ENCODE measurements around the gene MSI2.

Gene MSI2

DNA sequence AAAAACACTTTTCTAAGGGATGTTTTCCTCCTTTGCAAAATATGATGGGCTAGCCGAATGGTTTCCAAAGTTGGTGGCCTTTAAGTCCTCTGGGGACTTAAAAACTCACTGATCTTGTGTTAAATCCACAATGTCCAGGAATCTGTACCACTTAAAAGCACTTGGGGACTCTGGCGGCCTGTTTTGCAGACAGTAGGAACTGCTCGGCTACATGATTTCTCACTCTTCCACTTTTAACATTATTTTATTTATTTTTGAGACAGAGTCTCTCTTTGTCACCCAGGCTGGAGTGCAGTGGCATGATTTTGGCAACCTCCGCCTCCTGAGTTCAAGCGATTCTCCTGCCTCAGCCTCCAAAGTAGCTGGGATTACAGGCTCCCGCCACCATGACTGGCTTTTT lies 9.1 kb upstream of the MSI2 start:
- DNase-seq (ENCODE audit: low spot score): no peak

DNA sequence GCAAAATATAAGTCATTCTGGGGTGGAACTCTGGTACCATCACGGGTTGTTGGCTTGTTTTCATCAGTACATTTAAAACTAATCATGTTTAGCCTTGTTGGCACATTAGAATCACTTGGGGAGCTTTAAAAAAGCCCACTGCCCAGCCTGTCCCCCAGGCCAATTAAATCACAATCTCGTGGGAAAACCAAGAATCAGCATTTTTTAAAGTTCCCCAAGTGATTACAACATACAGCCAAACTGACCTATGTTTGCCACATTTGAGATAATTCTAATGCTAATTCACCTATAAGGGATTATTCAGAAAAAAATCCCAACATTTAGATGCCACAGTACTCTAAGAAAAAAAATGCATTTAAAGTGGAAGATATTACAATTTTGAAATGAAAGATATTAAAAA lies 8.4 kb upstream of the MSI2 start:
- no peak for DNase-seq (ENCODE audit: low spot score)

DNA sequence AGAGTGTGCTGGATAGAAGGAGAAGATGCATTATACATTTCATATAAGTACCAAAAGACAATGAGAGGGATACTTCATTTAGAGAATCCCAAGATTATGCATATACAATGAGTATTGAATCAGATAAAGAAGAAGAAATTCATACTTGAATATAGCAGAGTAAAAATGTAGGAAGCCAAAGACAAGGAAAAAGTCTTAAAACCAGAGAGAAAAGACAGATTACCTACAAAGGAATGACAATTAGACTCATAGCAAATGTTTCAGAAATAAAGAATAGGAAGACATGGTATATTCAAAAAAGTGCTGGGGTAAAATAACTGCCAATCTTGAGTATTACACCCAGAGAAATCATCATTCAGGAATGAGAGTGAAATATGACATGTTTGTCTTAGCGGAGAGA lies 6.8 kb upstream of the MSI2 start:
- DNase-seq (ENCODE audit: low spot score): no peak

DNA sequence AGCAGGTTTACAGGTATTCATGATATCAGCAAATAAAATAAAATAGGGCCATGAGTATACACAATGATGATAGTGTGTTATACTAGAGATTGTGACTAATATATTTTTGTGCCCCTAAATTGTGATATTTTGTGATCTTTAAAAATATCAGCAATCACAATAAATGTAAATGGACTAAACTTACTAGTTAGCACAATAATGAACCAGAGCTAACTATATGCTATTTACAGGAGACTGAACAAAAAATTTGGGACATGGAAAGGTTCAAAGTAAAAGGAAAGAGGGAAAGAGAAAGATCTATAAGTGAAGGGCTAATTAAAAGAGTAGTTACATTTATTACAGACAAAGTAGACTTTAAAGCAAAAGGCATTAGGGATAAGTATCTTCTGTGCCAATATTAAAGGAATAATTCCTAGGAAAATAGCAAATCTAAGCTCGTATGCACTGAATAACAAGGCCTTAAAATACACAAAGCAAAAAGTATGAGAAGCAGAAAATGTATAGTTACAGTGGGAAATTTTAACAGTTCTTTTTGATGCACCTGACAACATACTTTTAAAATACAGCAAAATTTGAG lies 5.0 kb upstream of the MSI2 start:
- DNase-seq (ENCODE audit: low spot score): no peak

DNA sequence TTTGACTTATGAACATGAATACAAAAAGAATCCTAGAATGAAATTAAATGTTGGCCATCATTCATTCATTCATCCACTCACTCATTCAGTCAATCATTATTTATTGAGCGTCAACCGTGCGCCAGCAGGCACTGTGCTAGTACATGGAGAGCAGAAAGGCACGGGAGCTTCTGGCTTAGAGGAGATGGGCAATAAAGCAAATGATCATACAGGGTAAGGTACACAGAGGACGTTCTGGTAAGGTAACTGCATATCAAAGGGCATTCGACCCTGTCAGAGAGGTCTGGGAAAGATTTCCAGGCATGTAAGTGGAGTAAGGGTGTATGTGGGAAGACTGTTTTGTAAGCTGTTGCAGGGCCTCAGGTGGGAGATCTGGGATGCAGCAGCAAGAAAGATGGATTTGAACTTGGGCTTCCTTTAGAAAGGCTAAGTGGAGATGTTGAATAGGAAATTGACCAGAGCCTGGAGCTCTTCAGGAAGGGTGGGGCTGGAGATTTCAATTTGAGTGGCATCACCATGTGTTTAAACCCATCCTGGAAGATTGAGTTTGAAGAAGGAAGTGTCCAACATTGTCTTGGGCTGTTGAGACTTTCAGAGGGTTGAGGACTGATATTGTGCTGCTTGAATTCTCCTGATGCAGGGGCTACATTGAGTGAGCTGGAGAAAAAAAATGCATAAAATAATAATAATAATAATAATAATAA lies 2.8 kb upstream of the MSI2 start:
- no peak for DNase-seq (ENCODE audit: low spot score)

DNA sequence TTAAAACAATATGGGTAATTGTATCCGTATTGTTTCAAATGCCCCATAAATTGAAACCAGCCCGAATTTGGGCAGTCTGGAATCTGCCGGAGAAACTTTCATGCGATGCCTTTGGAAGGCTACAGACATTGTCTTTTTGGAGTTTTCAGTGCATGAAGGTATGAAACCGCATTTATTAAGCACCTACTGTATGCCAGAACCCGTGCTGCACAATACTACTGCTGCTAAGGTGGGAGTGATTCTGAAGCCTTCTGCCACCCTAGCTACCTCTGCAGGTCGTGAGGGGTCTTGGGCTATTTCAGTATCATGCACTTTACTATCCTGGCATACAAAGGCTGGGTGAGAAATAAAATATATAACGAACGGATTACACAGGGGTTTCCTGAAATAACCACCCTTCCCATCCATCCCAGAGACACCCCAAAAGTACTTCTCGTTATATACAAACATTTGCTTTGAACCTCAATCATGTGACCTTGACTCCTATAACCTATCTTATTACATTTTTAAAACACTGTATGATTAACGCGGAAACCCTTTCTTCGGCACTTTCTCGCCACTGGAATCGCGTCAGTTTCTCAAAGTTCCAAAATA lies 1.0 kb upstream of the MSI2 start:
- no peak for DNase-seq (ENCODE audit: low spot score)

DNA sequence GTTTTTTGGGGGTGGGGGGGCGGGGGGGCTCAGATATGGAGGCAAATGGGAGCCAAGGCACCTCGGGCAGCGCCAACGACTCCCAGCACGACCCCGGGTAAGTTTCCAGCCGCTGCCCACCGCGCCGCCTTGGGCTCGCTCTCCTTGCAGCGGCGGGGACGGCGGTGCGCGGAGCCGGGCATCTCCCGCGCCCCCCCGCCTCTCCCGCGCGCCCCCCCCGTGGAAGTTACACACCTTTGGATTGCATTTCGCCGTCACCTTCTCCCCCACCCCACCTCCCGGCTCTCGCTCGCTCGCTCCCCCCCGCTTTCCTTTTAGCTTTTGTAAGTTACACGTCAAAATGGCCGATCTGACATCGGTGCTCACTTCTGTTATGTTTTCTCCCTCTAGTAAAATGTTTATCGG lies 387 bp downstream of the MSI2 start:
- DNase-seq (ENCODE audit: low spot score): peak; percentile 48

DNA sequence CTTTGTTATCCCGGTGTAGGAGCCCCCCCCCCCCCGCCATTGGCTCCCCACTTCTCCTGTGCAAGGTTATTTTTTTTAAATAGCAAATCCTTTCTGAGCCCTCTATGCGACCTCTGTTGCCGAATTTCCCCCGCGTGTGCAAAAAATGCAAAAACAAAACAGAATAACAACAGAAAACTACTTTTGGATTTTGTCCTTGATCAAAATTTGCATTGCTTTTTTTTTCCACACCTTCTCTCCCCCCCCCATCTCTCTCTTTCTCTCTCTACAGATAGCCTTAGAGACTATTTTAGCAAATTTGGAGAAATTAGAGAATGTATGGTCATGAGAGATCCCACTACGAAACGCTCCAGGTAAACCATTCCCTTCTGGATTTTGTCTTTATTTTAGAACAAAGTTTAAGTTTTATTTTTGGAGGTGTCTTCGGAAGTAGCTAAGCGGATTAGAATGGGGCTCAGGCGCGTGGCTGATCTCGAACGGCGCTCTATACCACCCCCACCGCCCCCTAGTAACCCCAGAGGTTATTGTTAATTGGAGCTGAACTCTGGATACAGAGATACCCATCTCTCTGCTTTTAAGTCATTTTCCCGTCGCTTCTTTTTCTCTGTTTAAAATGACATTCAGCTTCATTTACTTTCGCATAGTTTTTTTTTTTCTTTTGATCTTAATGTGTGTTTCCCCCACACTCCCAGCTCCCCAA lies 1.0 kb downstream of the MSI2 start:
- peak; percentile 15 for DNase-seq (ENCODE audit: low spot score)

DNA sequence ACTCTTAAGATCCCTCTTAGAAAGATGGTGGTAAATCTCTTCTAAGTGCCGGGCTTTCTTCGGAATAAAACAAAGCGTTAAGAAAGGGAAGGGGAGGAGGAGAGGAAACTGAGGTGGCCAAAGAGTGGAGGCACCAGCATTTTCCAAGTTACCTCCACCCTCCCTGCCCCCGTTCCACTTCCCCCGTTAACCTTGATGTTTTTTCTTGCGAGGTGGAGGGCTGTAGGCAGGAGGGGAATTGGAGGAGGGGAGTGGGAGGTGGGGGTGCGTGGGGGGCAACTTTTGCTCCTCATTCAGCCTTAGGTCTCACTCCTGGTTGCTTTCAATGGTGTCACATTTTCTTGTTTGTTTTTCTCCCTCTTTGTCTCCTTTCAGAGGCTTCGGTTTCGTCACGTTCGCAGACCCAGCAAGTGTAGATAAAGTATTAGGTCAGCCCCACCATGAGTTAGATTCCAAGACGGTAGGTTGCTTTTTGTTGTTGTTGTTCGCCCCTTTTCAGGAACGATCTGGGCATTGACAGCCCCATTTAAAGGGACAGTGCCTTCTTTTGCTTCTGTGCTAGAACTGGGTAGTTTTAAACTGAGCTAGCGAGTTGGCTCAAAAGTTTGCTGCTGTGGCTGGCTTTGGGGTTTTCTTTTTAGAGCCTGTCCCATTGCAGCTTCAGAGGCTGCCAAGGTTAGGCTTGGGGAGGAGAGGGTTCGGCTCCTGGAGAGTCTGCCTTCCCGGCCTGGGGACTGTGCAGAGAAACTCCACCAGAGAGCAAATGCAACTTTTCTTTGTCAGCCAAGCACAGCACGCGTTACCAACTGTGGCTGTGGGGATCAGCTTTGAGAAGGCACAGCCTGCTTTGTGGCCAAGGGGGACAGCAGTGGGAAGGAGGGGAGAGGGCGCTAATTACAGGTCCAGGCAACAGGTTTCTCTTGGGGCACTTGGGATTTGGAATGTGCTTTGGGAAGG lies 1.9 kb downstream of the MSI2 start:
- DNase-seq (ENCODE audit: low spot score): peak; percentile 19

DNA sequence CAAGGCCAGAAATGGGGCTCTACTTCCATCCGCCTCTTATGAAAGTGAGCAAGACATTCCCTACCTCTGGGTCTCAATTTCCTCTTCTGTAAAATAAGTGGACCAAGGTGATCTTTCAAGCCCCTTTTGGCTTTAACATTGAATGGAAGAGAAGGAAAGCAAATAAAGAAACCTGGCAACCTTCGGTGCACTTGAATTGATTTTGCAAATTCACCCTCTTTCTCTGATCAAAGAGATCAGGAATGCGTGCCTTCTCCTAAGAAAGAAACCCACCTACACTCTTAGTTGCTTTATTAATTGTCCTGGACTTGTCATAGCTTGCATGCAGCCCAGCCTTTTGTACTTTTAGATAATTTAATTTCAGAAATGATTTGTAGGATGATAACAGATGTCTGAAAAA lies 3.0 kb downstream of the MSI2 start:
- DNase-seq (ENCODE audit: low spot score): no peak

DNA sequence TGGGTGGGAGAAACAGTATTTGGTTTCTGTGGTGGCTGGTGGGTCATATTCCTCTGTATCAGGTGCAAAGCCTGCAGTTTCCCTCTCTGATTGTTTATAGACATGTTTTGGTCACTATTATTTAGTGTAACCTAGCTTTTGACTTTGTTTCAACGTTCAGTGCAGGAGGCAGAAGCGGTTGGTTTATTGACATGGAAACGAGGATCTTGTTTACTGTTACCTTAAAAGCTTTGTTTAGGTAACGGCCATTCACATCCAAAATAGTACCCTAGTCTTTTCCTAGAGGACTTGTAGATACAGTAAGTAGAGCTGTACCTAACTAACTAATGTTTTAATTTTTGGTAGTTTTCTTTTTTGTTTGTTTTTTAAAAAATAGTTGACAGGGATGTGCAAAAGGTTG lies 3.5 kb downstream of the MSI2 start:
- DNase-seq (ENCODE audit: low spot score): no peak

DNA sequence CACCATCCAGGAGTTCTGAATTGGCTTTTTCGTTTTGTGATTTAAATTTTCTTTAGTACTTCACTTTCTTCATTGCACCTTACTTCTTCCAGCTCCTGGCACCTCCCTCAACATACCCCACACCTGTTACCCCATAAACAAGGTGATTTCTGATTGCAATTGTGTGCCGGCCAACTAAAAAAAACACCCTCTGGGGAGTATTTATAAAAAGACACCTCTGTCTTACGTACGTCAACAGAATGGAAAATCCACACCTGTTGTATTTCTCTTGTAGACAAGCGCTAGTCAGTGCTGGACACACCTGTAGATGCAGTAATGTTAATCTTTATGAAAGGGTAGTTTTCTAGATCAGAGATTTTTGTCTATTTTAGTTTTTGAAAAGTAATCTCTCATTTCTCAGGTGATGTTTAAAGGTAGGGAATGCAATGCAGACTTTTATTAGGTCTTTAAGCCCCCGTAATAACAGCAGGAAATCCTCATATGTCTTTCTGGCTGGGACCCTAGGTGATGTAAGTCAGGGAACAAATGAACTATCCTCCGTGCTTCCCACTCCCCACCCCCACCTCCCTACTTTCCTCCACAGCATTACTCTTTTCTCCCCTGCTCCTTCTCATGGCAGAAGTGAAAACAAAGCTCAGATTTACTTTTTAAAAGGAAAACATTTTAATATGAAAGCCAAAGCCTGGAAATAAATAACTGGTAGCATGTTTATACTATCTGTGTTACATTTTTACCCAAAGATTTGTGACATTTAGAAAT lies 4.2 kb downstream of the MSI2 start:
- DNase-seq (ENCODE audit: low spot score): no peak

DNA sequence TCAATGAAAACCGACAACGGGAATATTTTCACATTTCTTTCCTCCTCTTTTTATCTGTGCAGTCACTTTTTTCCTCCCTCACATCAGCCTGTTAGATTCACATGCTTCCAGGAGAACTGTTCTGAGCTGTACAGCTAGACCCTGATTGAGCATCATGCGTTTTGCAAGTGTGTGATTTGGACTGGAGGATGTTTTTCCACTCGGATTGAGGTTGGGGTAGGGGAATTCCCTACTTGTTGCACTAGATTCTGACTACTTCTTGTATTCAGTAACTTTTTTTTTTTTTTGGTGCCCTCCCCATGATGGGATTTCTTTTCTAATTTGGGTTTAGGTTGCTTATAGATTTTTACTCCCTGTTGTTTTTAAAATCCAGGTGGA lies 4.8 kb downstream of the MSI2 start:
- DNase-seq (ENCODE audit: low spot score): no peak

DNA sequence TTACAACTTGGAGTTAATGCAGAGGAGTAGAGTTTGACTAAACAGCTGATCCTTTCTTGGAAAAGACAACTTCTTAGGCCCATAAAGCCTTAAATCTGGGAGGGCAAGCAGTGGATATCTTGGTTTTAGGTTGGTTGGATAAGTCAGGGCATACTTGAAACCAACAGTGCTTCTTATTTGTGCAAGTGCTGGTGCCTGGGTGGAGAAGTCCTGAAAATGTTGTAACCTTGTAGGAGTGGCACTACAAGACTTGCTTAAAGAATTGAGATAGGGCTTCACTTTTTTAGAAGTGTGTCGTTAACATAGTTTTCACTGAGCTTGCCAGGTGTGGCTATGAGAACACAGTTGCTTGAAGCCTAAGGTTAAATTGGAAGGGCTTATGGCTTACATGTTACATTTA lies 6.2 kb downstream of the MSI2 start:
- no peak for DNase-seq (ENCODE audit: low spot score)

DNA sequence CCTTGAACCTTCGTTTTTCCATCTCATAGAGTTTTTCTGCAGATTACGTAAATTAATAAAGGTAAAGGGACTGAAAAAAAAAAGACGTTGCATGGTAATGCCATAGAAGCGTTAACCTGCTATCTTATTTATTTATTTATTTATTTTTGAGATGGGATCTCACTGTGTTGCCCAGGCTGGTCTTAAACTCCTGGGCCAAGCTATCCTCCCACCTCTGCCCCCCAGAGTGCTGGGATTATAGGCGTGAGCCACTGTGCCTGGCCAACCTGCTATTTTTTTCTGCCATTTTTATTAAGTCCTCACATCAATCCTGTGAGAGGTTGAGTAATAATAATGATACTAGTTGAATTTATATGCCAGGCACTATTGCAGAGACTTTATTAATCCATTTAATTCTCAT lies 7.9 kb downstream of the MSI2 start:
- no peak for DNase-seq (ENCODE audit: low spot score)

DNA sequence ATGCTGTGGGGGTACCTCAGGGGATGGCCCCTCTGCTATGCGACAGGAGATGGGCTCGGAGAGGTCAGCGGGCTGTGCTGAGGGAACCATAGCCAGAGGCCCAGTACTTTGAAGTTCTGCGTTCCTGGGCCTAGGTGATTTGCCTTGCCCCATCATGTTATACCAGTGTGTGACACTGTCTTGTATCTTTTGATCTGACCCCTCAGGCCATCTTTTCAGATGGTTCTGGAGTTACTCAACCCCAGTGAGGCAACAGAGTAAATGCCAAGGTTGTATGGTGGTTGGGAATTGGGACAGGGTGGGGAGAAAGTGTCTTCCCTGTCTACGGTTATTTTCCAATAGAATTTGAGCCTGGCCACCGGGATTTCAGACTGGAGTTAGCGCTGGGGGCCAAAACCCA lies 8.5 kb downstream of the MSI2 start:
- DNase-seq (ENCODE audit: low spot score): no peak

DNA sequence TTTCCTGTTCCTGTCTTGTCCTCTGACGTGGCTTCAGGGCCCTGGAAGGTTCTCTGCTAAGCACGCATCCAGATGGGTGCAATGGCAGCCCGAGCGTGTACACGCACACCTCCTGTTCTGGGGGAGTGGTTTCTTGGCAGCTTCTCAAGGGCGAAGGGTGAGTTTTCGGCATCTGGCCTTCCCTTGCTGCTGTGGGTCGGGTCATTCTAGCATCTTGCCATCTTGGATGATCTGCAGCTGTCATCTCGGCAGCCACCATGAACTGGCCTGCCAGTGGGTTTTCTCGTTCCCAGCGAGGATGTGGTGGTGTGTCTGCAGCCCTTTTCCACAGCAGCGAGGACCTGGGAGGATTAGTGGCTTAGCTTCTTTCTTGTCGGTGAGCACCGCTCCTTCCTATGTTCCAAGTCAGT lies 10.6 kb downstream of the MSI2 start:
- no peak for DNase-seq (ENCODE audit: low spot score)

DNA sequence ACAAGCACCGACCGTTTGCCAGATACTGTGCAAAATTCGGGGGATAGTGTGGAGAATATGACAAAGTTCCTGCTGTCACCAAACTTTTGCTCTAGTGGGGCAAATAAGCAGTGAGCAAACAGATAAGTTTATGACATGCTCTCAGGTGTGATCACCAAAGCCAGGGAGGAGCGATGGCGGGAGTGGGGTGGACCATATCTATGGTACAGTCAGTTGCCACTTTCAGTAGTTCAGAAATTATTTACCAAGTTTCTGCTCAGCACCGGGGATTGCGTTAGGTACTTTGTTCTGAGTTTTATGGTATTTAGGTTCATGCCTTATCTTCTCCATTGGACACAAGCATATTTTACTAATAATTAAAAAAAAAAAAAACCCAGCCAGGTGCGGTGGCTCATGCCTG lies 11.9 kb downstream of the MSI2 start:
- DNase-seq (ENCODE audit: low spot score): no peak

DNA sequence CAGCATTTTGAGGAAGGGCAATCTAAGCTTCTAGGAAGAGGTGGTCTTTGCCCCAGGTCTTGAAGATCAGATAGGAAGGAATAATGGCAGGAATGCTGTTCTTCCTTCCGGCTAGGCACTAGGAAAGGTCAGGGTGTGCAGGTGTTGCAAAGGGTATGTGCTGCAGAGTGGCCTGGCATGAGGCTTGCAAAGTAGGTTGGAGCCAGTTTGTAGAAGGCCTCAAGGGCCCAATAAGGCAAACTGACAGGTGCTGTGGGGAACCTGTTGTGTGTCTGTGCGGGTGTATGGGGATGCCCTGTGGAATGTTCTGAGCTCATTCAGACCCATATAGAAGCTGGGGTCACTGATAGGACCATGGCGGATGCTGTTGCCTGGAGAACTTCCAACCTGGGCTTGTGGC lies 12.7 kb downstream of the MSI2 start:
- DNase-seq (ENCODE audit: low spot score): no peak

DNA sequence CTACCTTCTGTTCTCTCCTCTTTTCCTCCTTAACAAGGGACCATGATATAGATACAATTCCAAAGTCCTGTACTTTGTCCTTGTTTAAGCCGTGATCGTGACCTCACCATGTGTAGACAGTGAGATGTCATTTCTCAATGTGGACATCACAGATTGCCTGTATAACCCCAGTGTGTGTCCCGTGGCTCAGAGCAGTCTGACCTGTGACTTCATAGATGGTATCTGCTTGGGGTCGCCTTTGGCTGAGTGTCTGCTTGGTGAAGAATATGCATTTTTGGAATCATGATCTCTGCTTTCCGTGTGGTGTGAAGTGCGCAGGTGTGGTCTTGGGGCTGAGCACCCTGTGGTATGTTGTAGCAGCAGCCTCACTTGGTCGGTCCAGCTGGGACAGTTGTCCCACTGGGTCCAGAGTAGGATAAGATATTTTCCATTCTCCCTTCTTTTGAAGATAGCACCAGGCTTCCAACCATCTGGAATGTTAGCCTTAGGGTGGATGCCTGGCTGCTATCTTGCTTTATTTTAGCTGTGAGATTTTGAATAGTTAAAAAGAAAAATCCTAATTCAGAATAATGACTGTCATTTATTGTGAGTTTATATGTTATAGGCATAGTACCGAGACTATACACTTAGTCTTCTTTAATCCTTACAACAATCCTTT lies 13.4 kb downstream of the MSI2 start:
- no peak for DNase-seq (ENCODE audit: low spot score)

DNA sequence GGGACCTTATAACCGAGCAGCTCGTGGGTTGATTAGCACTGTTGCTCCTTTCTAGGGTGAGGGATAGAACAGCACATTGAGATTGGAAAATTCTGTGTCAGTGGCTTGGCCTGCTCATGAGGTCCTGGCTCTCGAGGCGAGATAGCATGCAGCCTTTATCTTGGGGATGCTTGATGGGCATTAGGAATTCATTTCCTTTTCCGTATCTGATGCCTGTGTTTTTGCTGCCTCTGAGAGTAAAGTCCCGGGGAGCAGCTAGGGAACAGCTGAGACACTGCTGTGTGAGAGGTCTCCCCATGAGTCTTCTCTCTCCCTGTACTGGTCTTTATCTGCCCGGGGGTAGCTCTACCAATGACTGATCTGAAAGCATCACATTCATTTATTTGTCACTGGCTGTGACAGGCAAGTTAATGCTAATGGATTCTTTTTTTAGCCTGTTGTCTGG lies 14.5 kb downstream of the MSI2 start:
- no peak for DNase-seq (ENCODE audit: low spot score)
